ENCODE results near the gene EPHB2.

GRCh38 chr1:22780696-22781095 lies 70.1 kb downstream of the EPHB2 start:
- TF ChIP-seq CTCF (IDR thresholded peaks at IDR 0.05) (no peak), POLR2A (IDR thresholded peaks at IDR 0.05) (no peak)
